ENCODE measurements around the gene USP33.

DNA sequence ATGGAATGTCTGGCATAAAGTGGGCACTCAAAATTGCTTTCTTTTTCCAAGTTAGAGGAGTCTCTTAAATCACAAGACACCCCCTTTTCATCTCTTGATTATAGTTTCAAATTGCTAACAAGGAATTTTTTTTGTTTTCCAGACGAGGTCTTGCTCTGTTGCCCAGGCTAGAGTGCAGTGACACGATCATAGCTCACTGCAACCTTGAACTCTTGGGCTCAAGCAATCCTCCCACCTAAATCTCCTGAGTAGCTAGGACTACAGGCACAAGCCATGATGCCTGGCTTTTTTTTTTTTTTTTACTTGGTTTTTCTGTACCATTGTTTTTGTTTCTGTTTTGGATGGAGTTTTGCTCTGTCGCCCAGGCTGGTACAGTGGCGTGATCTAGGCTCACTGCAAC lies 98.0 kb downstream of the USP33 start:
- TF ChIP-seq GRHL2 (CRISPR knock-in tag; IDR thresholded peaks at IDR 0.05; ENCODE audit: insufficient replicate concordance, severe bottlenecking) (no peak), NR1H2 (CRISPR knock-in tag; IDR thresholded peaks at IDR 0.05) (no peak), SP1 (CRISPR knock-in tag; conservative IDR thresholded peaks at IDR 0.05) (no peak), ZNF671 (CRISPR knock-in tag; IDR thresholded peaks at IDR 0.05) (no peak), KAT7 (CRISPR knock-in tag; IDR thresholded peaks at IDR 0.05; ENCODE audit: borderline replicate concordance) (no peak), TEAD1 (CRISPR knock-in tag; IDR thresholded peaks at IDR 0.05) (no peak)
- TF ChIP-seq, protein P1, sequence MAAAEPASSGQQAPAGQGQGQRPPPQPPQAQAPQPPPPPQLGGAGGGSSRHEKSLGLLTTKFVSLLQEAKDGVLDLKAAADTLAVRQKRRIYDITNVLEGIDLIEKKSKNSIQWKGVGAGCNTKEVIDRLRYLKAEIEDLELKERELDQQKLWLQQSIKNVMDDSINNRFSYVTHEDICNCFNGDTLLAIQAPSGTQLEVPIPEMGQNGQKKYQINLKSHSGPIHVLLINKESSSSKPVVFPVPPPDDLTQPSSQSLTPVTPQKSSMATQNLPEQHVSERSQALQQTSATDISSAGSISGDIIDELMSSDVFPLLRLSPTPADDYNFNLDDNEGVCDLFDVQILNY (CRISPR knock-in tag; IDR thresholded peaks at IDR 0.05): no peak
- TF ChIP-seq, protein P2, sequence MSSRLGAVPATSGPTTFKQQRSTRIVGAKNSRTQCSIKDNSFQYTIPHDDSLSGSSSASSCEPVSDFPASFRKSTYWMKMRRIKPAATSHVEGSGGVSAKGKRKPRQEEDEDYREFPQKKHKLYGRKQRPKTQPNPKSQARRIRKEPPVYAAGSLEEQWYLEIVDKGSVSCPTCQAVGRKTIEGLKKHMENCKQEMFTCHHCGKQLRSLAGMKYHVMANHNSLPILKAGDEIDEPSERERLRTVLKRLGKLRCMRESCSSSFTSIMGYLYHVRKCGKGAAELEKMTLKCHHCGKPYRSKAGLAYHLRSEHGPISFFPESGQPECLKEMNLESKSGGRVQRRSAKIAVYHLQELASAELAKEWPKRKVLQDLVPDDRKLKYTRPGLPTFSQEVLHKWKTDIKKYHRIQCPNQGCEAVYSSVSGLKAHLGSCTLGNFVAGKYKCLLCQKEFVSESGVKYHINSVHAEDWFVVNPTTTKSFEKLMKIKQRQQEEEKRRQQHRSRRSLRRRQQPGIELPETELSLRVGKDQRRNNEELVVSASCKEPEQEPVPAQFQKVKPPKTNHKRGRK (CRISPR knock-in tag; IDR thresholded peaks at IDR 0.05; ENCODE audit: borderline replicate concordance): no peak
- TF ChIP-seq, protein P3, sequence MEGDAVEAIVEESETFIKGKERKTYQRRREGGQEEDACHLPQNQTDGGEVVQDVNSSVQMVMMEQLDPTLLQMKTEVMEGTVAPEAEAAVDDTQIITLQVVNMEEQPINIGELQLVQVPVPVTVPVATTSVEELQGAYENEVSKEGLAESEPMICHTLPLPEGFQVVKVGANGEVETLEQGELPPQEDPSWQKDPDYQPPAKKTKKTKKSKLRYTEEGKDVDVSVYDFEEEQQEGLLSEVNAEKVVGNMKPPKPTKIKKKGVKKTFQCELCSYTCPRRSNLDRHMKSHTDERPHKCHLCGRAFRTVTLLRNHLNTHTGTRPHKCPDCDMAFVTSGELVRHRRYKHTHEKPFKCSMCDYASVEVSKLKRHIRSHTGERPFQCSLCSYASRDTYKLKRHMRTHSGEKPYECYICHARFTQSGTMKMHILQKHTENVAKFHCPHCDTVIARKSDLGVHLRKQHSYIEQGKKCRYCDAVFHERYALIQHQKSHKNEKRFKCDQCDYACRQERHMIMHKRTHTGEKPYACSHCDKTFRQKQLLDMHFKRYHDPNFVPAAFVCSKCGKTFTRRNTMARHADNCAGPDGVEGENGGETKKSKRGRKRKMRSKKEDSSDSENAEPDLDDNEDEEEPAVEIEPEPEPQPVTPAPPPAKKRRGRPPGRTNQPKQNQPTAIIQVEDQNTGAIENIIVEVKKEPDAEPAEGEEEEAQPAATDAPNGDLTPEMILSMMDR (IDR thresholded peaks at IDR 0.05): no peak
- TF ChIP-seq, protein P4, sequence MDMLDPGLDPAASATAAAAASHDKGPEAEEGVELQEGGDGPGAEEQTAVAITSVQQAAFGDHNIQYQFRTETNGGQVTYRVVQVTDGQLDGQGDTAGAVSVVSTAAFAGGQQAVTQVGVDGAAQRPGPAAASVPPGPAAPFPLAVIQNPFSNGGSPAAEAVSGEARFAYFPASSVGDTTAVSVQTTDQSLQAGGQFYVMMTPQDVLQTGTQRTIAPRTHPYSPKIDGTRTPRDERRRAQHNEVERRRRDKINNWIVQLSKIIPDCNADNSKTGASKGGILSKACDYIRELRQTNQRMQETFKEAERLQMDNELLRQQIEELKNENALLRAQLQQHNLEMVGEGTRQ (CRISPR knock-in tag; IDR thresholded peaks at IDR 0.05): no peak
- TF ChIP-seq, protein P5, sequence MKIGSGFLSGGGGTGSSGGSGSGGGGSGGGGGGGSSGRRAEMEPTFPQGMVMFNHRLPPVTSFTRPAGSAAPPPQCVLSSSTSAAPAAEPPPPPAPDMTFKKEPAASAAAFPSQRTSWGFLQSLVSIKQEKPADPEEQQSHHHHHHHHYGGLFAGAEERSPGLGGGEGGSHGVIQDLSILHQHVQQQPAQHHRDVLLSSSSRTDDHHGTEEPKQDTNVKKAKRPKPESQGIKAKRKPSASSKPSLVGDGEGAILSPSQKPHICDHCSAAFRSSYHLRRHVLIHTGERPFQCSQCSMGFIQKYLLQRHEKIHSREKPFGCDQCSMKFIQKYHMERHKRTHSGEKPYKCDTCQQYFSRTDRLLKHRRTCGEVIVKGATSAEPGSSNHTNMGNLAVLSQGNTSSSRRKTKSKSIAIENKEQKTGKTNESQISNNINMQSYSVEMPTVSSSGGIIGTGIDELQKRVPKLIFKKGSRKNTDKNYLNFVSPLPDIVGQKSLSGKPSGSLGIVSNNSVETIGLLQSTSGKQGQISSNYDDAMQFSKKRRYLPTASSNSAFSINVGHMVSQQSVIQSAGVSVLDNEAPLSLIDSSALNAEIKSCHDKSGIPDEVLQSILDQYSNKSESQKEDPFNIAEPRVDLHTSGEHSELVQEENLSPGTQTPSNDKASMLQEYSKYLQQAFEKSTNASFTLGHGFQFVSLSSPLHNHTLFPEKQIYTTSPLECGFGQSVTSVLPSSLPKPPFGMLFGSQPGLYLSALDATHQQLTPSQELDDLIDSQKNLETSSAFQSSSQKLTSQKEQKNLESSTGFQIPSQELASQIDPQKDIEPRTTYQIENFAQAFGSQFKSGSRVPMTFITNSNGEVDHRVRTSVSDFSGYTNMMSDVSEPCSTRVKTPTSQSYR (CRISPR knock-in tag; IDR thresholded peaks at IDR 0.05): no peak

Measured in WTC11 (cell line).